Measurements from ENCODE around the gene ZNF175. TPM values are rescaled to one million over a fixed set of nuclear protein-coding genes. Genes with fewer than 3 reads are reported as not detected.
A peak's percentile ranks its signal among the peaks of the same experiment; 100 is the strongest.

ZNF175 gene
- total and polyA plus RNA-seq, 9 of the 15 experiments (the other 6 are each of a cell fraction or from before 2014, with no cell fraction given): 3.7 to 37.9 (median 14.0) TPM

DNA sequence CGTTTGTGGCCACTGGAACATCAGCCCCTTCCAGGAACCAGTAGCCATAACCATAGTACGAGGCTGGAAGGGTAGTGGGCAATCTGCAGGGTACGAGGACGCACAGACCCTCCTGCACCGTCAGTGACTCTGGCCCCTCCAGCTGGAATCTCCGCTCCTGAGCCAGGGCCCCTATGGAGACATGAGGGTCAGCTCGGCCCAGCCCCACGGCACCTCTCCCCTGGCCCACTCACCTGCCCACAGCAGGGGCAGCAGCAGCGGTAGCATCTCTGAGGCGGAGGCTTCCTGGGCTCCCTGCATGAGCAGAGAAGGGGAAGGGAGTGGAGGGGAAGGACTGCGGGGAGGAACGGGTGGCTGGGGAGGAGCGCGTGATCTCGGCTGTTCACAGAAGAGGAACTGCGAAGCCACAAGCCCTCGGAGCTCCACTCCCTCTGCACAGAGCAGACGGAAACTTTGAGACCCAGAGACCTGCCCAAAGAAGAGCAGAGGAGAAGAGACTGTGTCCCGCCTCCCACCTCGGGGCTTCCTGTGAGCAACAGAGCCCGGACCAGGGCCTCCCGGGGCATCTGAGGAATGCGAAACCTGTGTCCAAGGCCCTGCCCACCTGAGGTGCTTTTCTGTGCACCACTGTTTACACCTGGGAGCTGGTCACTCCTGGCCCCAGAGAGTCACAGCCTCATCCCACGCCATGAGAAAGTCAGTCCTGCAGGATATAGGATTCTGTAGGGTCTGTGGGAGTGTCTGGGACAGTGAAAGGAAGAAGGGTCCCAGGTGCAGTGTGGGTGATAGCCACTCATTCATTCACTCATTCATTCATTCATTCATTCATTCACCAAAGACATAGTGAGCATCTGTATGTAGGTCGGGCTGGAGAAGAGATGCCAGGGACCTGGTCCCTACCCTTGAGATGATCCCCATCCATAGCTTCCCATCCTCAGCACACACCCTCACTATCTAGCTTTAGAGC lies 39.5 kb upstream of the ZNF175 start, which contains the start of gene SIGLEC6 (continued):
- no peak for TF ChIP-seq RAD51 (IDR thresholded peaks at IDR 0.05; ENCODE audit: borderline replicate concordance, low read depth)
- TF ChIP-seq ZNF217 (CRISPR knock-in tag; IDR thresholded peaks at IDR 0.05): no peak
- no peak for TF ChIP-seq KDM1A (IDR thresholded peaks at IDR 0.05)
- no peak for TF ChIP-seq ZNF79 (CRISPR knock-in tag; IDR thresholded peaks at IDR 0.05; ENCODE audit: low read depth)
- TF ChIP-seq FOXA3 (CRISPR knock-in tag; conservative IDR thresholded peaks at IDR 0.05 in 1 of 2, IDR thresholded peaks at IDR 0.05 in 1 of 2): no peak
- TF ChIP-seq EWSR1 (IDR thresholded peaks at IDR 0.05; ENCODE audit: borderline replicate concordance, low read depth, partially characterized antibody): no peak
- no peak for TF ChIP-seq ZZZ3 (IDR thresholded peaks at IDR 0.05)
- no peak for TF ChIP-seq ILK (tag; IDR thresholded peaks at IDR 0.05; ENCODE audit: borderline replicate concordance, low read depth)
- TF ChIP-seq, protein P1, sequence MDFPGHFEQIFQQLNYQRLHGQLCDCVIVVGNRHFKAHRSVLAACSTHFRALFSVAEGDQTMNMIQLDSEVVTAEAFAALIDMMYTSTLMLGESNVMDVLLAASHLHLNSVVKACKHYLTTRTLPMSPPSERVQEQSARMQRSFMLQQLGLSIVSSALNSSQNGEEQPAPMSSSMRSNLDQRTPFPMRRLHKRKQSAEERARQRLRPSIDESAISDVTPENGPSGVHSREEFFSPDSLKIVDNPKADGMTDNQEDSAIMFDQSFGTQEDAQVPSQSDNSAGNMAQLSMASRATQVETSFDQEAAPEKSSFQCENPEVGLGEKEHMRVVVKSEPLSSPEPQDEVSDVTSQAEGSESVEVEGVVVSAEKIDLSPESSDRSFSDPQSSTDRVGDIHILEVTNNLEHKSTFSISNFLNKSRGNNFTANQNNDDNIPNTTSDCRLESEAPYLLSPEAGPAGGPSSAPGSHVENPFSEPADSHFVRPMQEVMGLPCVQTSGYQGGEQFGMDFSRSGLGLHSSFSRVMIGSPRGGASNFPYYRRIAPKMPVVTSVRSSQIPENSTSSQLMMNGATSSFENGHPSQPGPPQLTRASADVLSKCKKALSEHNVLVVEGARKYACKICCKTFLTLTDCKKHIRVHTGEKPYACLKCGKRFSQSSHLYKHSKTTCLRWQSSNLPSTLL (IDR thresholded peaks at IDR 0.05): no peak
- TF ChIP-seq XRCC5 (IDR thresholded peaks at IDR 0.05; ENCODE audit: low read depth, low read length): 0 out of 2 replicates have a peak, but pooled peaks have one; percentile 26
- TF ChIP-seq, protein P2, sequence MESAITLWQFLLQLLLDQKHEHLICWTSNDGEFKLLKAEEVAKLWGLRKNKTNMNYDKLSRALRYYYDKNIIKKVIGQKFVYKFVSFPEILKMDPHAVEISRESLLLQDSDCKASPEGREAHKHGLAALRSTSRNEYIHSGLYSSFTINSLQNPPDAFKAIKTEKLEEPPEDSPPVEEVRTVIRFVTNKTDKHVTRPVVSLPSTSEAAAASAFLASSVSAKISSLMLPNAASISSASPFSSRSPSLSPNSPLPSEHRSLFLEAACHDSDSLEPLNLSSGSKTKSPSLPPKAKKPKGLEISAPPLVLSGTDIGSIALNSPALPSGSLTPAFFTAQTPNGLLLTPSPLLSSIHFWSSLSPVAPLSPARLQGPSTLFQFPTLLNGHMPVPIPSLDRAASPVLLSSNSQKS (CRISPR knock-in tag; IDR thresholded peaks at IDR 0.05): no peak
- no peak for TF ChIP-seq PHB (CRISPR knock-in tag; IDR thresholded peaks at IDR 0.05)
- TF ChIP-seq, protein P3, sequence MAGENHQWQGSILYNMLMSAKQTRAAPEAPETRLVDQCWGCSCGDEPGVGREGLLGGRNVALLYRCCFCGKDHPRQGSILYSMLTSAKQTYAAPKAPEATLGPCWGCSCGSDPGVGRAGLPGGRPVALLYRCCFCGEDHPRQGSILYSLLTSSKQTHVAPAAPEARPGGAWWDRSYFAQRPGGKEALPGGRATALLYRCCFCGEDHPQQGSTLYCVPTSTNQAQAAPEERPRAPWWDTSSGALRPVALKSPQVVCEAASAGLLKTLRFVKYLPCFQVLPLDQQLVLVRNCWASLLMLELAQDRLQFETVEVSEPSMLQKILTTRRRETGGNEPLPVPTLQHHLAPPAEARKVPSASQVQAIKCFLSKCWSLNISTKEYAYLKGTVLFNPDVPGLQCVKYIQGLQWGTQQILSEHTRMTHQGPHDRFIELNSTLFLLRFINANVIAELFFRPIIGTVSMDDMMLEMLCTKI (IDR thresholded peaks at IDR 0.05; ENCODE audit: partially characterized antibody): no peak
- TF ChIP-seq BMI1 (IDR thresholded peaks at IDR 0.05; ENCODE audit: low read length): no peak
- no peak for TF ChIP-seq SRSF7 (optimal IDR thresholded peaks at IDR 0.05; ENCODE audit: low read depth, low read length)
- TF ChIP-seq POLR2A (conservative IDR thresholded peaks at IDR 0.05): no peak
- no peak for TF ChIP-seq POU5F1 (IDR thresholded peaks at IDR 0.05; ENCODE audit: borderline replicate concordance, low read depth, low read length, partially characterized antibody)
- no peak for TF ChIP-seq ZNF232 (CRISPR knock-in tag; IDR thresholded peaks at IDR 0.05)
- TF ChIP-seq, protein P4, sequence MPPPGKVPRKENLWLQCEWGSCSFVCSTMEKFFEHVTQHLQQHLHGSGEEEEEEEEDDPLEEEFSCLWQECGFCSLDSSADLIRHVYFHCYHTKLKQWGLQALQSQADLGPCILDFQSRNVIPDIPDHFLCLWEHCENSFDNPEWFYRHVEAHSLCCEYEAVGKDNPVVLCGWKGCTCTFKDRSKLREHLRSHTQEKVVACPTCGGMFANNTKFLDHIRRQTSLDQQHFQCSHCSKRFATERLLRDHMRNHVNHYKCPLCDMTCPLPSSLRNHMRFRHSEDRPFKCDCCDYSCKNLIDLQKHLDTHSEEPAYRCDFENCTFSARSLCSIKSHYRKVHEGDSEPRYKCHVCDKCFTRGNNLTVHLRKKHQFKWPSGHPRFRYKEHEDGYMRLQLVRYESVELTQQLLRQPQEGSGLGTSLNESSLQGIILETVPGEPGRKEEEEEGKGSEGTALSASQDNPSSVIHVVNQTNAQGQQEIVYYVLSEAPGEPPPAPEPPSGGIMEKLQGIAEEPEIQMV (tag; conservative IDR thresholded peaks at IDR 0.05; ENCODE audit: low read depth): no peak
- TF ChIP-seq ZNF143 (CRISPR knock-in tag; IDR thresholded peaks at IDR 0.05): no peak
- TF ChIP-seq SREBF2 (CRISPR knock-in tag; IDR thresholded peaks at IDR 0.05): no peak
- no peak for TF ChIP-seq FOXM1 (IDR thresholded peaks at IDR 0.05; ENCODE audit: low read depth)
- TF ChIP-seq FOXM1 (CRISPR knock-in tag; IDR thresholded peaks at IDR 0.05; ENCODE audit: low read depth): no peak

Data from K562 (cell line).